K562 (cell line): ENCODE data around the gene TOR1B.

ENCODE experiments used
- EZH2 ChIP-seq: IDR thresholded peaks from 2 replicates; pipeline ENCODE4 v1.6.1; 2012; ENCODE audit warnings: low read depth, mild to moderate bottlenecking, inconsistent platforms, low read length, borderline replicate concordance
- MXI1 ChIP-seq: IDR thresholded peaks from 2 replicates; pipeline ENCODE4 v1.6.1; 2011; ENCODE audit warnings: low read depth, mild to moderate bottlenecking, improper control_type of control experiment, low read length

DNA sequence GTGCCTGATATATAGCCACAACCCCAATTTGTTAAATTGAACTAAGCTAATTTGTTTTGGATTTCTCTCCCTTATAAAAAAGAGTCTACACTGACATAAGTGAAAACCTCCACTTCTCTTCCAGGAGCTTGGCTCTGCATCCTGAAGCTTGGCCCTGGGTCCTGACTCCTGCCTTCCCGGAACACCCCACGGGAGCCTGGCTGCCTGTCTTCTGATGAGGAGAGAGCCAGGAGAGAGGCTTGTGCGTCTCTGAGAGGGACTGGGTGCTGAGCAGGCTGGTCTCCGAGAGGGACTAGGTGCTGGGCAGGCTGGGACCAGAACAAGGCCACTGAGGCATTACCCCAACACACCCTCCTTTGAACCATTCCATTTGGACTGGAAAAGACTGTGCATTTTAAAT, 43.7 kb upstream of the TOR1B start:
- TF ChIP-seq EZH2 (no peak), MXI1 (no peak)
